HG03558 (cell line): ENCODE measurements around the gene TMEM123.
A peak's percentile ranks its signal among the peaks of the same experiment; 100 is the strongest.
"Not testable (repeated sequence)": the region's sequence is repeated elsewhere in the genome, so short reads cannot be mapped to it uniquely, and the experiment has no call there.

Source experiments
- ATAC-seq: cut with Tn5 transposase; IDR thresholded peaks from one replicate; pipeline ENCODE4 v1.9.1; 2021; ENCODE audit warnings: moderate number of reproducible peaks; ENCODE audit not compliant: unreplicated experiment; ENCODE audit errors: extremely low read depth

The TMEM123 gene

DNA sequence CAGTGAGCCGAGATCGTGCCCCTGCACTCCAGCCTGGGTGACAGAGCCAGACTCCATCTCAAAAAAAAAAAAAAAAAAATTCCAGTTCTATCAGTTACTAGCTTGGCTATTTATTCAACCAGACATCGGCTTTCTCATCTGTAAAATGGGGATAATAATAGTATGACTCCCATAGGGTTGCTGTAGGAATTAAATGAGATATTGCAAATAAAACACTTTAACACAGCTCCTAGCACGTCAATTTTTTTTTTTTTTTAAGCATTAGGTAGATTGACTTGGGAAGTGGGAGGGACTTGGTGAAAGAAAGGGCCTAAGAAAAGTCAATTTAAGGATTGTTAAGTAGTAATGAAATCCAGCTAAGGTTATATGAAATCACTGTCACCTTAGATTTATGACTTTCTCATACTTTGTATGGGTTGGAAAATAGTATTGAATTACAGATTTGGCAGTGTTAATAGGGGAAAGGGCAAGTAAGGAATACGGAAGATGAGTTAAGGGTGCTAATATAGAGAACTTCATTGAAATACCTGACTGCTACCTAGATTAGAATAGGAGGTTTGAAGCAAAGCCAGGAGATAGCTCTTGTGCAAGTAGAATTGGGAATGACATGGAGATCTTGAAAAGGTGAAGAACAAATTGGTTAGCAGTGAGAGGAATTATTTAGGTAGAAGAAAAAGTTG is 76.7 kb downstream of the TMEM123 start:
- no peak for ATAC-seq

DNA sequence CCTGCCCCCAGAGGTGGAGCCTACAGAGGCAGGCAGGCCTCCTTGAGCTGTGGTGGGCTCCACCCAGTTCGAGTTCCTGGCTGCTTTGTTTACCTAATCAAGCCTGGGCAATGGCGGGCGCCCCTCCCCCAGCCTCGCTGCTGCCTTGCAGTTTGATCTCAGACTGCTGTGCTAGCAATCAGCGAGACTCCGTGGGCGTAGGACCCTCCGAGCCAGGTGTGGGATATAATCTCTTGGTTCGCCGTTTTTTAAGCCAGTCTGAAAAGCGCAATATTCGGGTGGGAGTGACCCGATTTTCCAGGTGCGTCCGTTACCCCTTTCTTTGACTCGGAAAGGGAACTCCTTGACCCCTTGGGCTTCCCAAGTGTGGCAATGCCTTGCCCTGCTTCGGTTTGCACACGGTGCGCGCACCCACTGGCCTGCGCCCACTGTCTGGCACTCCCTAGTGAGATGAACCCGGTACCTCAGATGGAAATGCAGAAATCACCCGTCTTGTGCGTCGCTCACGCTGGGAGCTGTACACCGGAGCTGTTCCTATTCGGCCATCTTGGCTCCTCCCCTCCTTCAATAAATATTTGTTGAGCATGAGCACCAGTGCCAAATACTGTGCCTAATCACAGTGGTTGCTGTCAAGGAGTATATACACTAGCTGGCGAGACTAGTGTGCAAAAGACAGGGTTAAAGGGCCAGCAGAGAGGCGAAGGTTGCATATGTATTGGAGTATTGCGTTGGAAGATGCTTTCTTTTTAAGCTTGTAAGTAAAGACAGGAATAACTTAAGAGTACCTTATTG is 77.7 kb downstream of the TMEM123 start:
- ATAC-seq, result not testable (repeated sequence)

DNA sequence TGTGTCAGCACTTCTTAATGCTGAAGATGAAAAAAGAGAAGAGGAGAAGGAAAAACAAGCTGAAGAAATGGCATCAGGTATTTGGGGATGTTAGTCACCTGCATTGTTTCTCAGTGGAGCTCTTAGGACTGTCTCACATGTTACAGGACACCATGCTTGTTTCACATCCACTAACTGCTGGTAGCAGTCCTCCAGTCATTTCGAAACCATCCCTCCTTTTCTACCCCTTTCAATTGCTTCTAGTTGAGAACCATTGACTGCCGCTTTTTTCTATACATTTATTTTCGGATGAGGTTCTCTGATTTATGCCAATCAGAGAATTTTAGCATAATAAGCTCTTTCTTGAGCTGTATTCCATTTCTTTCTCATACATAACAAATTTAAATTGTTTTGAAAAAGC is 84.1 kb downstream of the TMEM123 start:
- peak; percentile 100 for ATAC-seq

DNA sequence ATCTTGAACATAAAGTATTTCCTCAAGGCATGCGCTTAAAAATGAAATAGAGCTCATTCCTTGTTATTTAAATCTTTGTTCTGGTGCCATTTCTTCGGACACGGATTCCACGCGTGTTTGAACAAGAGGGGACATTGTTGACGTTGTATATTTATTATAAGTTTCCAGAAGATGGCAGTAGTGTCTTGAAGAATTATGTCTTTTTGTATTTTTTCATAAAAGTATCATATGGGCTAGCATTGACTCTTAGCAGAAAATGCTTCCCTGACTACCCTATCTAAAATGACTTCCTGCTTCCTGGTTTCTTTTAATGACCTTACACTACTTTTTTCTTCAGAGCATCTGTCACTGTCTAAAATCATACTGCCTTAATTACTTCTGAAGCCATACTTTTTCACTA is 85.2 kb downstream of the TMEM123 start:
- no peak for ATAC-seq

DNA sequence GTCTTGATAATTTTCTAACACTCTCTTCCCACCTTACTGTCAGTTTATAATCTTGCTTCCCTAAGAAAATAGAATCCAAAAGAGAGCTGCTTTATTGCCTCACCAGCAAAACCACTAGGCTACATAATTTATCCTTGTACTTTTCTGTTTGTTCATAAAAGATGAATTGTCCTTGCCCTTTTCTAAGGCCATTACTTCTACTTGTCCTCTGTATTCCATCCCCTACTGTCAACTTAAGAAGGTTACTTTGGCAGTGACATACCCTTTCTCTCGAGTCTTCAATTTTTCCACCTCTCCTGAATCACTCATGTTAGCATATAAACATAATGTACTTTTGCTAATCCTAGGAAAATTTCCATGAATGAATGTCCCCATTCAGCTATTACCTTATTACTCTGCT is 87.6 kb downstream of the TMEM123 start:
- no peak for ATAC-seq

DNA sequence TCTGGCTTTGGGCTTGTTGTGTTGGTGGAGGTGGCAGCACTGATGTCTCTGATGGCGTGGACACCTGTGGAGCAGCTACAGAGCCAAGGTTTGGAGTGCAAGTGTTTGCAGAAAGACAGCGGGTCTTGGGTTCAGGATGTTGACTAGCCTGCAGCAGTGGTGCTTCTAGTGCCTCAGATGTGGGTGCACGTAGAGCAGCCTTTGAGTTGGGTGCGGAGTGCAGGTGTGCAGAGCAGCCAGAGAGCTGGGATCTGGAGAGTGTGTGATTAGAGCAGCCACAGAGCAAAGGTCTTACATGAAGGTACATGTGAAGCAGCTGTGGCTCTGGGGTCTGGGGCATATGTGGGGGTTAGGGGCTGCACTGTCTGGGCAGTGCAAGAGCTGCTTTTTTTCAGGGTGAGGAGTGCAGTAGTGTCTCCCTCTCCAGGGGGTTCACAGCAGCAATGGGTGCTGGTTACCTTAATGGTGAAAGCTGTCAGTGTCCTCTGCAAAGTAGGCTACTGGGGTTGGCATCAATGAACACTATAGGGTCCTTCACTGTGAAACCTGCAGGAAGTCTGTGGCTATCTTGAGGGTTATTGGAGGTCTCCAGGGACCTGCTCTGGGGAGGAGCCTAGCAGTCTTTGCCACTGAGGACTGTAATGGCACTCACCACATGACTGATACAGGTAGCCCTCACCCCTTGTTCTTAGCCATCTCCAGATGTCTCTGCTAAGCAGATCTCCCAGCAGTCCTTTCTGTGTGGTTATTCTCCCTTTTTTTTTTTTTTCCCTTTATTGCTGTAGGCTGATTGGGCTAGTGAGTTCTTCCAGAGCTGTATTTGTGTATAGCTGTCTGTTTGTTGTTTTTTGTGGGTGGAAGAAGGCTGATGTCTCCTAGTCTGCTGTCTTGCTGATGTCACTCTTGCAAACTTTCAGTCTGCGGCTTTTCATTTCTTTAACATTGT is 91.2 kb downstream of the TMEM123 start:
- peak; percentile 74 for ATAC-seq

DNA sequence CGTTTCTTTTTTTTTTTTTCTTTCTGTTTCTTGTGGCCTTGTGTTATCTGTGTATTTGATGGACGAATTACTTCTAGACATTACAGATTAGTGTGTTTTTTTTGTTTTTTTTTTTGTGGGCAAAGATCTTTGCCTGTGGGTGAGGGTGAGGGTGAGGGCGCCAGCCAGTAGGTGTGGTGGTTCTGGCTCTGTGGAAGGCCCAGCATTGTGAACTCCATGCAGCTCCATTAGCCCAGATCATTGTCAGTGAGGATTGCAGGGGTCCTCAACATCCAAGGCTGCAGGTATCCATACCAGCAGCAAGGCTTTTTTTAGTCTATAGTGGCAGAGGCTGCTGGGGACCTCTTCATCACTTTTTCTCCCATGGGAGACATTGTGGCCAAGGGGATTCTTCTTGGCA is 91.9 kb downstream of the TMEM123 start:
- no peak for ATAC-seq

DNA sequence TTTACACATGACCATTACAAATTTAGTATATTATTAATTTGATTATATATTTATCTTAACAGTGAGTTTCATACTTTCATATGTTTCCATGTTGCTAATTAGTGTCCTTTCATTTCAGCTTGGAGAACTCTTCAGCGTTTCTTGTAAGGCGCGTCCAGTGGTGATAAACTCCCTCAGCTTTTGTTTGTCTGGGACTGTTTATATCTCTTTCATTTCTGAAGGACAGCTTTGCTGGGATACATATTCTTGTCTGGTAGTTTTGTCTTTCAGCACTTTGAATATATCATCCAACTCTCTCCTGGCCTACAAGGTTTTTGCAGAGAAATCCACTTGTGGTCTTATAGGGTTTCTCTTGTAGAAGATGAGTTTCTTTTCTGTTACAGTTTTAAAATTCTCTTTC is 93.2 kb downstream of the TMEM123 start:
- ATAC-seq, result no peak

DNA sequence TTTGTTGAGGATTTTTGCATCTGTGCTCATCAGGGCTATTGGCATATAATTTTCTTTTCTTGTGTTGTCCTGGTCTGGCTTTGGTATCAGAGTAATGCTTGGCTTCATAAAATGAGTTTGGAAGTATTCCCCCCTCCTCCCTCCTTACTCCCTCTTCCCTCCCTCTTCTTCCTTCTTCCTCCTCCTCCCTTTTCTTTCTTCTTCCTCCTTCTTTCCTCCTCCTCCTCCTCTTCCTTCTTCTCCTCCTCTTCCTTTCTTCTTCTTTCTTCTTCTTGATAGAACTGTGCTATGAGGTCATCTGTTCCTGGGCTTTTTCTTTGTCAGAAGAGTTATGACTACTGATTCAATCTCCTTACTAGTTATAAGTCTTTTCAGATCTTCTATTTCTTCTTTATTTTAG is 95.4 kb downstream of the TMEM123 start:
- no peak for ATAC-seq

DNA sequence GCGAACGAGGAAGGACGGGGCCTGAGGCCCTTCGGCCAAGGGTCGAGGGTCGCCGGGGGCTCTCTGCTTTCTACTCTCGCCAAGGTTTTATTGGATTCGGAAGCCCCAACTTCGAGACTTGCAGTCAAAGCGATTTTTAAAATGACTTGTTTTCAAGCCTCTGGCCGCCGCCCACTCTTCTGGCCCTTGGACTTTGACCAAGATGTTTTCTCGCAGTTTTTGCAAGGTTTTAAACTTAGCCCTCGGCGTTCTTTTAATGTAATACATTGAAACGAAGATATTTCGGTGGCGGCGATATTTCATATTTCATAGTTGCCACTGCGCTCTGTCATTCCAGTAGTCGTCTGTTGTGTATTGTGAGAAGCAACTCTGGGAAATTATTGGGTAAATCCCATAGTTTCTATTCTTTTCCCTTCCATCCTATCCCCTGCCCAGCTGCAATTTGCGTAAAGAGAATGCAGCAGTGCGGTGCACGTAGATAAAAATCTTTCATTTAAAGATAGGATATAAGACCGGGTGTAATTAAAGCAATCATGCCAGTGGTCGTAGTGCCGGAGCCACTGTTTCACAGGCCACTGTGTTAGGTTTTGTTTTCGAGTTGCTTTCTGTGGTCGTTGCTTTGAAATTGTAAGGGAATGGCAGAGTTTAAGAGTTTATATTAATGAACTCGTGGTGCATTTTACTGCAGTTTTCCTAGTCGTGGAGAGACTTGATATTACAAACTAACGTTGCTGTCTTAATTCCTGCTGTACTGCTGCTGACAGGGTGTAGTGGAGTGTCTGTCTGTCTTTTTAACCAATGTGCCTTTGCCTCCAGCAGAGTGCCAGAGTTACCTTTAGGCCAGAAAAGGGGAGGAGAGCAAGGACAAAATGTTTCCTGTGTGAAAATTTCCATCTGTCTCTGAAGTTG is 104.8 kb downstream of the TMEM123 start:
- peak; percentile 20 for ATAC-seq

DNA sequence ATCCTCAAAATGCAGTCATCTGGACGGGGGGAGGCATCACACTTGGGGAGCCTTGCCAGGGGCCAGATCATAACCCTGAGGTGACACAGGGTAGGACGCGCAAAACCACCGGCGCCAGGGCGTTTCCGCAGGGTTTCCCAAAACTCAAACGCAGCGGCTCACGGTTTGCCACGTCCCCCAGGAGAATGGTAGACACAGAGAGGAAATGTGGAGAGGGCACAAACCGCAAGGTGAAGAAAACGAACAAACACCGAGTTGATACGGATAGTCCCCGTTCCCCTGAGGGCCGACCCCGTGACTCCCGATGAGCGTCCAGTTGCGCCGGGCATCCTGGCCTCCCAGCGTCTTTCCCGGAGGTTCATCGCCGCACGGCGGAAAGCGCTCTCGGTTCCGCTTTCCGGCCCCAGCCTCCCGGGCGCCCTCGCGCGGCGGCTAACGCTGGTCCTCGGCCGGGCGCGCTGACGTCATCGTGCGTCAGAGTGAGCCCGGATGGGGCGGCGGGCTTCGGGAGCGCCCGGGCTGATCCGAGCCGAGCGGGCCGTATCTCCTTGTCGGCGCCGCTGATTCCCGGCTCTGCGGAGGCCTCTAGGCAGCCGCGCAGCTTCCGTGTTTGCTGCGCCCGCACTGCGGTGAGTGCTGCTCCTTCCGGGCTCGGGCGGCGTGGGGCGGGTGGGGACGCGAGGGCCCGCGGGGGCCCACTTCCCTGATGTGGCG is 105.7 kb downstream of the TMEM123 start, which contains the start of gene BIRC2:
Gene BIRC2 (plus strand): TSS at position 467 of the 714 bp plus-strand sequence. CDS start 2,641 bp downstream, outside the sequence.
- peak; percentile 64 for ATAC-seq

DNA sequence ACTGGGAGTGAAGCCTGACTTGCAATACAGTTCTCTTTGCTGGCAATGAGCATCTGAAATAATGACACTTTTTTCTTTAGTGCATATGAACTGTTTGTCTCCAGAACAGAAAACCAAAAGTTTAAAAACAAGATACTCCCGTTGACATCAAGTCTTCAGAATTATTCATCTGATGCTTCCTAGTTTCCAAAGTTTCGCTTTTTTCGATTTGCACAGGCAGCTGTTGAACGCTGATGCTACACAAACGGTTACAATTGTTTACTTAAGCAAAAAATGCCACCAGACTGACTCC is 106.2 kb downstream of the TMEM123 start:
- no peak for ATAC-seq
